Measurements from ENCODE around the gene ARMC9. TPM values are rescaled to one million over a fixed set of nuclear protein-coding genes. Genes with fewer than 3 reads are reported as not detected.
A peak's percentile ranks its signal among the peaks of the same experiment; 100 is the strongest.

The ARMC9 gene
- total and polyA plus RNA-seq, 2 of the 13 experiments (the other 11 are each of a cell fraction or from before 2014, with no cell fraction given) = 9.1 to 12.8 TPM

- TF ChIP-seq SNAI1 (CRISPR knock-in tag; IDR thresholded peaks at IDR 0.05; ENCODE audit: borderline replicate concordance) (no peak), ZNF232 (CRISPR knock-in tag; IDR thresholded peaks at IDR 0.05; ENCODE audit: borderline replicate concordance) (no peak), MYC (CRISPR knock-in tag; IDR thresholded peaks at IDR 0.05; ENCODE audit: borderline replicate concordance) (peak; percentile 52), ZNF850 (CRISPR knock-in tag; conservative IDR thresholded peaks at IDR 0.05) (no peak), ZNF136 (CRISPR knock-in tag; IDR thresholded peaks at IDR 0.05; ENCODE audit: low read depth) (0 out of 2 replicates have a peak, but pooled peaks have one; percentile 67), MBNL3 (CRISPR knock-in tag; conservative IDR thresholded peaks at IDR 0.05) (no peak), ZBTB3 (CRISPR knock-in tag; IDR thresholded peaks at IDR 0.05; ENCODE audit: borderline replicate concordance, low read depth) (no peak), ZNF572 (CRISPR knock-in tag; IDR thresholded peaks at IDR 0.05) (no peak), ZNF362 (CRISPR knock-in tag; IDR thresholded peaks at IDR 0.05; ENCODE audit: borderline replicate concordance) (no peak), RAD51 (IDR thresholded peaks at IDR 0.05; ENCODE audit: borderline replicate concordance) (0 out of 2 replicates have a peak, but pooled peaks have one; percentile 42), GATAD2A (CRISPR knock-in tag; IDR thresholded peaks at IDR 0.05) (peak; percentile 68), SIN3A (IDR thresholded peaks at IDR 0.05; ENCODE audit: borderline replicate concordance, low read depth, low read length) (peak; percentile 40; the same call in 1 of the 2 replicates), TEAD3 (CRISPR knock-in tag; optimal IDR thresholded peaks at IDR 0.05; ENCODE audit: borderline replicate concordance) (peak; percentile 30), ZNF615 (CRISPR knock-in tag; IDR thresholded peaks at IDR 0.05; ENCODE audit: borderline replicate concordance) (no peak), AGO1 (IDR thresholded peaks at IDR 0.05; ENCODE audit: low read depth, low read length, poor library complexity, severe bottlenecking) (no peak), ZNF737 (CRISPR knock-in tag; IDR thresholded peaks at IDR 0.05; ENCODE audit: borderline replicate concordance) (no peak)
- TF ChIP-seq, protein P1, sequence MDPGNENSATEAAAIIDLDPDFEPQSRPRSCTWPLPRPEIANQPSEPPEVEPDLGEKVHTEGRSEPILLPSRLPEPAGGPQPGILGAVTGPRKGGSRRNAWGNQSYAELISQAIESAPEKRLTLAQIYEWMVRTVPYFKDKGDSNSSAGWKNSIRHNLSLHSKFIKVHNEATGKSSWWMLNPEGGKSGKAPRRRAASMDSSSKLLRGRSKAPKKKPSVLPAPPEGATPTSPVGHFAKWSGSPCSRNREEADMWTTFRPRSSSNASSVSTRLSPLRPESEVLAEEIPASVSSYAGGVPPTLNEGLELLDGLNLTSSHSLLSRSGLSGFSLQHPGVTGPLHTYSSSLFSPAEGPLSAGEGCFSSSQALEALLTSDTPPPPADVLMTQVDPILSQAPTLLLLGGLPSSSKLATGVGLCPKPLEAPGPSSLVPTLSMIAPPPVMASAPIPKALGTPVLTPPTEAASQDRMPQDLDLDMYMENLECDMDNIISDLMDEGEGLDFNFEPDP (CRISPR knock-in tag; conservative IDR thresholded peaks at IDR 0.05) = no peak
- TF ChIP-seq, protein P2, sequence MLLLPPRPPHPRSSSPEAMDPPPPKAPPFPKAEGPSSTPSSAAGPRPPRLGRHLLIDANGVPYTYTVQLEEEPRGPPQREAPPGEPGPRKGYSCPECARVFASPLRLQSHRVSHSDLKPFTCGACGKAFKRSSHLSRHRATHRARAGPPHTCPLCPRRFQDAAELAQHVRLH (CRISPR knock-in tag; IDR thresholded peaks at IDR 0.05; ENCODE audit: borderline replicate concordance, low read depth) = no peak
- TF ChIP-seq, protein P3, sequence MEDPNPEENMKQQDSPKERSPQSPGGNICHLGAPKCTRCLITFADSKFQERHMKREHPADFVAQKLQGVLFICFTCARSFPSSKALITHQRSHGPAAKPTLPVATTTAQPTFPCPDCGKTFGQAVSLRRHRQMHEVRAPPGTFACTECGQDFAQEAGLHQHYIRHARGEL (CRISPR knock-in tag; IDR thresholded peaks at IDR 0.05) = no peak
- TF ChIP-seq, protein P4, sequence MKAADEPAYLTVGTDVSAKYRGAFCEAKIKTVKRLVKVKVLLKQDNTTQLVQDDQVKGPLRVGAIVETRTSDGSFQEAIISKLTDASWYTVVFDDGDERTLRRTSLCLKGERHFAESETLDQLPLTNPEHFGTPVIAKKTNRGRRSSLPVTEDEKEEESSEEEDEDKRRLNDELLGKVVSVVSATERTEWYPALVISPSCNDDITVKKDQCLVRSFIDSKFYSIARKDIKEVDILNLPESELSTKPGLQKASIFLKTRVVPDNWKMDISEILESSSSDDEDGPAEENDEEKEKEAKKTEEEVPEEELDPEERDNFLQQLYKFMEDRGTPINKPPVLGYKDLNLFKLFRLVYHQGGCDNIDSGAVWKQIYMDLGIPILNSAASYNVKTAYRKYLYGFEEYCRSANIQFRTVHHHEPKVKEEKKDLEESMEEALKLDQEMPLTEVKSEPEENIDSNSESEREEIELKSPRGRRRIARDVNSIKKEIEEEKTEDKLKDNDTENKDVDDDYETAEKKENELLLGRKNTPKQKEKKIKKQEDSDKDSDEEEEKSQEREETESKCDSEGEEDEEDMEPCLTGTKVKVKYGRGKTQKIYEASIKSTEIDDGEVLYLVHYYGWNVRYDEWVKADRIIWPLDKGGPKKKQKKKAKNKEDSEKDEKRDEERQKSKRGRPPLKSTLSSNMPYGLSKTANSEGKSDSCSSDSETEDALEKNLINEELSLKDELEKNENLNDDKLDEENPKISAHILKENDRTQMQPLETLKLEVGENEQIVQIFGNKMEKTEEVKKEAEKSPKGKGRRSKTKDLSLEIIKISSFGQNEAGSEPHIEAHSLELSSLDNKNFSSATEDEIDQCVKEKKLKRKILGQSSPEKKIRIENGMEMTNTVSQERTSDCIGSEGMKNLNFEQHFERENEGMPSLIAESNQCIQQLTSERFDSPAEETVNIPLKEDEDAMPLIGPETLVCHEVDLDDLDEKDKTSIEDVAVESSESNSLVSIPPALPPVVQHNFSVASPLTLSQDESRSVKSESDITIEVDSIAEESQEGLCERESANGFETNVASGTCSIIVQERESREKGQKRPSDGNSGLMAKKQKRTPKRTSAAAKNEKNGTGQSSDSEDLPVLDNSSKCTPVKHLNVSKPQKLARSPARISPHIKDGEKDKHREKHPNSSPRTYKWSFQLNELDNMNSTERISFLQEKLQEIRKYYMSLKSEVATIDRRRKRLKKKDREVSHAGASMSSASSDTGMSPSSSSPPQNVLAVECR (CRISPR knock-in tag; IDR thresholded peaks at IDR 0.05; ENCODE audit: borderline replicate concordance) = peak; percentile 18; the same call in 1 of the 2 replicates
Observed at GRCh38 chr2:231364961-231365810, 166.8 kb downstream of the ARMC9 start (continued).

Data from HepG2 (cell line).